Liver (tissue), 9 donors: ENCODE measurements around the gene HAUS7. TPM values are rescaled to one million over a fixed set of nuclear protein-coding genes. Genes with fewer than 3 reads are reported as not detected.

Experiments used
- DNase-seq: peaks from one replicate; pipeline ENCODE4 v3.0.0-alpha.2; 2017; ENCODE audit warnings: low spot score
- H3K27ac ChIP-seq, 2 donors: one replicate each; pipeline ENCODE4 v1.7.0; 2013; ENCODE audit warnings: inconsistent platforms in 2 of 2, low read length in 2 of 2, control low read depth in 1 of 2, low read depth in 1 of 2, mild to moderate bottlenecking in 1 of 2
- H3K27me3 ChIP-seq, 4 donors: one replicate each; pipeline versions ENCODE4 v1.6.1 to v1.7.0; 2013; ENCODE audit warnings: low read length in 3 of 4, inconsistent platforms in 1 of 4, mild to moderate bottlenecking in 1 of 4, moderate library complexity in 1 of 4; ENCODE audit not compliant: control insufficient read depth in 4 of 4, insufficient read depth in 4 of 4
- H3K36me3 ChIP-seq, 4 donors: one replicate each; pipeline versions ENCODE4 v1.6.1 to v1.7.0; 2013; ENCODE audit warnings: low read length in 3 of 4, mild to moderate bottlenecking in 3 of 4, low read depth in 1 of 4, moderate library complexity in 1 of 4; ENCODE audit not compliant: control insufficient read depth in 4 of 4, insufficient read depth in 3 of 4
- H3K4me1 ChIP-seq, 4 donors: one replicate each; pipeline versions ENCODE4 v1.6.1 to v1.7.0; 2013; ENCODE audit warnings: low read length in 3 of 4, mild to moderate bottlenecking in 3 of 4, moderate library complexity in 1 of 4; ENCODE audit not compliant: control insufficient read depth in 4 of 4, insufficient read depth in 4 of 4
- H3K4me3 ChIP-seq, 3 donors: one replicate each; pipeline versions ENCODE4 v1.6.1 to v1.7.0; 2013; ENCODE audit warnings: low read length in 3 of 3, control low read depth in 1 of 3, low read depth in 1 of 3, mild to moderate bottlenecking in 1 of 3
- H3K9ac ChIP-seq, 2 donors: one replicate each; pipeline ENCODE4 v1.7.0; 2013; ENCODE audit warnings: low read length in 2 of 2, mild to moderate bottlenecking in 2 of 2, moderate library complexity in 2 of 2, control low read depth in 1 of 2, low read depth in 1 of 2
- H3K9me3 ChIP-seq, 4 donors: one replicate each; pipeline versions ENCODE4 v1.6.1 to v1.7.0; 2013; ENCODE audit warnings: low read length in 3 of 4; ENCODE audit not compliant: control insufficient read depth in 4 of 4
- CTCF ChIP-seq: fragments of 150-350 bp; IDR thresholded peaks from 2 replicates; pipeline ENCODE4 v1.5.1; 2017; ENCODE audit warnings: improper control_type of control experiment, low read depth, low read length; ENCODE audit not compliant: missing input control
- EGR1 ChIP-seq, 2 donors: IDR thresholded peaks; 2 replicates each; pipeline ENCODE4 v1.6.1; 2016 to 2018; ENCODE audit warnings: antibody characterized with exemption in 2 of 2, low read depth in 2 of 2
- FOXA1 ChIP-seq: IDR thresholded peaks from 2 replicates; pipeline ENCODE4 v1.6.1; 2016; ENCODE audit warnings: antibody characterized with exemption
- FOXA2 ChIP-seq: IDR thresholded peaks from 2 replicates; pipeline ENCODE4 v1.6.1; 2016; ENCODE audit warnings: antibody characterized with exemption
- GABPA ChIP-seq, 2 donors: IDR thresholded peaks in 1 of 2; conservative IDR thresholded peaks in 1 of 2; 2 replicates each; pipeline ENCODE4 v1.6.1; 2016; ENCODE audit warnings: antibody characterized with exemption in 2 of 2, mild to moderate bottlenecking in 1 of 2, moderate library complexity in 1 of 2
- HNF4A ChIP-seq, 2 donors: conservative IDR thresholded peaks; 2 replicates each; pipeline ENCODE4 v1.6.1; 2016; ENCODE audit warnings: antibody characterized with exemption in 2 of 2, mild to moderate bottlenecking in 2 of 2
- JUND ChIP-seq, 2 donors: IDR thresholded peaks; 2 replicates each; pipeline ENCODE4 v1.6.1; 2016; ENCODE audit warnings: antibody characterized with exemption in 2 of 2
- NR2F2 ChIP-seq: IDR thresholded peaks from 2 replicates; pipeline ENCODE4 v1.6.1; 2016; ENCODE audit warnings: antibody characterized with exemption
- RAD21 ChIP-seq, 2 donors: IDR thresholded peaks; 2 replicates each; pipeline ENCODE4 v1.6.1; 2016; ENCODE audit warnings: antibody characterized with exemption in 2 of 2, mild to moderate bottlenecking in 2 of 2
- REST ChIP-seq: IDR thresholded peaks from 2 replicates; pipeline ENCODE4 v1.6.1; 2016; ENCODE audit warnings: antibody characterized with exemption, mild to moderate bottlenecking
- RXRA ChIP-seq, 2 donors: IDR thresholded peaks; 2 replicates each; pipeline ENCODE4 v1.6.1; 2017 to 2018; ENCODE audit warnings: antibody characterized with exemption in 2 of 2, mild to moderate bottlenecking in 1 of 2
- SP1 ChIP-seq: IDR thresholded peaks from 2 replicates; pipeline ENCODE4 v1.6.1; 2018; ENCODE audit warnings: antibody characterized with exemption, mild to moderate bottlenecking
- TAF1 ChIP-seq: conservative IDR thresholded peaks from 2 replicates; pipeline ENCODE4 v1.6.1; 2016; ENCODE audit warnings: antibody characterized with exemption, mild to moderate bottlenecking
- YY1 ChIP-seq: IDR thresholded peaks from 2 replicates; pipeline ENCODE4 v1.6.1; 2016; ENCODE audit warnings: antibody characterized with exemption, mild to moderate bottlenecking
- WGBS: extraction: QIAGEN DNeasy Blood & Tissue Kit; methylation state at CpG from one replicate; pipeline ENCODE4 v1.1.7; 2013; 5-methylcytosine and 5-hydroxymethylcytosine counted together
- polyA plus RNA-seq, 2 donors: library from polyadenylated mRNA; stranded (reverse) in 1 of 2; unstranded in 1 of 2; fragments of 200-250 nt in 1 of 2; fragments of >200 nt in 1 of 2; fragmentation: Nextera tagmentation in 1 of 2; extraction: Ambion mirVana in 1 of 2; gene quantifications; one replicate each; pipeline versions ENCODE4 v1.2.1 to v1.2.3, GENCODE V29; 2013 to 2015
- total RNA-seq, 2 donors: library from RNA; depleted of rRNA; stranded (reverse); fragments of >200 nt; gene quantifications; one replicate each; pipeline ENCODE4 v1.2.3, GENCODE V29; 2014
- TF ChIP-seq, protein P1 (sequence below): IDR thresholded peaks from 2 replicates; pipeline ENCODE4 v1.6.1; 2016; ENCODE audit warnings: antibody characterized with exemption
- TF ChIP-seq, protein P2 (sequence below): IDR thresholded peaks from 2 replicates; pipeline ENCODE4 v1.6.1; 2016; ENCODE audit warnings: antibody characterized with exemption
- donor health status: healthy.
- donor health status: healthy.
- donor health status: healthy.
- donor health status: healthy.
- donor health status: healthy.

HAUS7 gene
- total and polyA plus RNA-seq, 4 donors = 7.0 to 8.9 (median 7.8) TPM

- H3K36me3 ChIP-seq = no peaks in the 10 kb centered on the region
- no peak for DNase-seq
- WGBS = 68% methylated on average over 11 of the region's 11 CpGs
Observed at GRCh38 chrX:153510383-153510782, 40.0 kb upstream of the HAUS7 start.

More at GRCh38 chrX:153510383-153510782, 40.0 kb upstream of the HAUS7 start:
- no peaks in the 10 kb centered on the region for H3K9me3 ChIP-seq
- no peak overlapping the region for H3K9ac ChIP-seq
- H3K27ac ChIP-seq = no peak overlapping the region
- no peak overlapping the region for H3K4me3 ChIP-seq
- H3K27me3 ChIP-seq = no peaks in the 10 kb centered on the region
- H3K4me1 ChIP-seq = peaks cover 0 to 4% (median 0%) of the 10 kb centered on the region in 4 donors
- TF ChIP-seq GABPA (IDR thresholded peaks at IDR 0.05 in 1 of 2, conservative IDR thresholded peaks at IDR 0.05 in 1 of 2) (no peak), FOXA1 (no peak), NR2F2 (no peak), TAF1 (no peak), JUND (IDR thresholded peaks at IDR 0.05) (no peak), HNF4A (conservative IDR thresholded peaks at IDR 0.05) (no peak), SP1 (no peak), RAD21 (IDR thresholded peaks at IDR 0.05) (no peak), EGR1 (IDR thresholded peaks at IDR 0.05; ENCODE audit: low read depth in 2 of 2) (no peak), CTCF (no peak), FOXA2 (no peak), RXRA (IDR thresholded peaks at IDR 0.05) (no peak), YY1 (no peak), REST (no peak)
- TF ChIP-seq, protein P1, sequence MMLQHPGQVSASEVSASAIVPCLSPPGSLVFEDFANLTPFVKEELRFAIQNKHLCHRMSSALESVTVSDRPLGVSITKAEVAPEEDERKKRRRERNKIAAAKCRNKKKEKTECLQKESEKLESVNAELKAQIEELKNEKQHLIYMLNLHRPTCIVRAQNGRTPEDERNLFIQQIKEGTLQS = no peak
- TF ChIP-seq, protein P2, sequence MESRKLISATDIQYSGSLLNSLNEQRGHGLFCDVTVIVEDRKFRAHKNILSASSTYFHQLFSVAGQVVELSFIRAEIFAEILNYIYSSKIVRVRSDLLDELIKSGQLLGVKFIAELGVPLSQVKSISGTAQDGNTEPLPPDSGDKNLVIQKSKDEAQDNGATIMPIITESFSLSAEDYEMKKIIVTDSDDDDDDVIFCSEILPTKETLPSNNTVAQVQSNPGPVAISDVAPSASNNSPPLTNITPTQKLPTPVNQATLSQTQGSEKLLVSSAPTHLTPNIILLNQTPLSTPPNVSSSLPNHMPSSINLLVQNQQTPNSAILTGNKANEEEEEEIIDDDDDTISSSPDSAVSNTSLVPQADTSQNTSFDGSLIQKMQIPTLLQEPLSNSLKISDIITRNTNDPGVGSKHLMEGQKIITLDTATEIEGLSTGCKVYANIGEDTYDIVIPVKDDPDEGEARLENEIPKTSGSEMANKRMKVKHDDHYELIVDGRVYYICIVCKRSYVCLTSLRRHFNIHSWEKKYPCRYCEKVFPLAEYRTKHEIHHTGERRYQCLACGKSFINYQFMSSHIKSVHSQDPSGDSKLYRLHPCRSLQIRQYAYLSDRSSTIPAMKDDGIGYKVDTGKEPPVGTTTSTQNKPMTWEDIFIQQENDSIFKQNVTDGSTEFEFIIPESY = no peak
